Testis (tissue), 2 donors: ENCODE measurements around the gene TRIM61.

Experiments
- CTCF ChIP-seq, 3 experiments: fragments of 450-650 bp in 2 of 3; fragments of 200-600 bp in 1 of 3; sonication (generic) in 1 of 3; IDR thresholded peaks; one replicate each; pipeline ENCODE4 v1.5.1; 2016 to 2019; ENCODE audit warnings: antibody characterized with exemption in 3 of 3, mild to moderate bottlenecking in 2 of 3, moderate library complexity in 1 of 3
- POLR2A ChIP-seq: fragments of 450-650 bp; IDR thresholded peaks from one replicate; pipeline ENCODE4 v1.6.1; 2017; ENCODE audit warnings: antibody characterized with exemption, mild to moderate bottlenecking, moderate library complexity

GRCh38 chr4:165006886-165007285 is 29.4 kb upstream of the TRIM61 start:
- no peak for TF ChIP-seq CTCF (IDR thresholded peaks at IDR 0.05)
- no peak for TF ChIP-seq POLR2A
